ENCODE measurements around the gene SCPEP1.

GRCh38 chr17:56983366-56983765 is 5.4 kb downstream of the SCPEP1 start:
- TF ChIP-seq CTCF (IDR thresholded peaks at IDR 0.05; ENCODE audit: poor library complexity, severe bottlenecking) = no peak
- no peak for TF ChIP-seq RAD21 (conservative IDR thresholded peaks at IDR 0.05)
